CD14-positive monocyte (primary cell): ENCODE results near the gene LRRC45. TPM values are rescaled to one million over a fixed set of nuclear protein-coding genes. Genes with fewer than 3 reads are reported as not detected.
A peak's percentile ranks its signal among the peaks of the same experiment; 100 is the strongest.

Experiments
- DNase-seq, 3 donors: peaks; one replicate each; pipeline ENCODE4 v3.0.0-alpha.2; 2011 to 2022
- H2AFZ ChIP-seq: 2 replicates; pipeline ENCODE4 v1.6.0; 2012; ENCODE audit warnings: mild to moderate bottlenecking, low read depth, low read length, inconsistent platforms; ENCODE audit not compliant: insufficient read depth, poor library complexity, severe bottlenecking
- H3K27ac ChIP-seq, 2 donors: 1 replicate in 1 of 2; 2 replicates in 1 of 2; pipeline ENCODE4 v1.5.1; 2012 to 2013; ENCODE audit warnings: low read length in 2 of 2, control low read depth in 1 of 2, inconsistent platforms in 1 of 2, low read depth in 1 of 2, mild to moderate bottlenecking in 1 of 2
- H3K27me3 ChIP-seq, 2 donors: one replicate each; pipeline versions ENCODE4 v1.6.0 to v1.6.1; 2011 to 2013; ENCODE audit warnings: low read length in 2 of 2; ENCODE audit not compliant: control insufficient read depth in 2 of 2, insufficient read depth in 2 of 2
- H3K36me3 ChIP-seq, 2 donors: replicated peaks in 1 of 2; 1 replicate in 1 of 2; 2 replicates in 1 of 2; pipeline versions ENCODE4 v1.5.1 to v1.6.1; 2012 to 2013; ENCODE audit warnings: low read length in 2 of 2, control low read depth in 1 of 2, inconsistent platforms in 1 of 2, mild to moderate bottlenecking in 1 of 2; ENCODE audit not compliant: insufficient read depth in 2 of 2, control insufficient read depth in 1 of 2
- H3K4me1 ChIP-seq, 2 donors: 1 replicate in 1 of 2; 2 replicates in 1 of 2; pipeline versions ENCODE4 v1.5.1 to v1.6.1; 2012 to 2013; ENCODE audit warnings: low read length in 2 of 2, control low read depth in 1 of 2, inconsistent platforms in 1 of 2, mild to moderate bottlenecking in 1 of 2, moderate library complexity in 1 of 2; ENCODE audit not compliant: insufficient read depth in 2 of 2, control insufficient read depth in 1 of 2
- H3K4me2 ChIP-seq: replicated peaks from 2 replicates; pipeline ENCODE3; 2012; ENCODE audit warnings: low read length, moderate library complexity, mild to moderate bottlenecking; ENCODE audit not compliant: poor library complexity, severe bottlenecking; ENCODE audit errors: extremely low read depth
- H3K4me3 ChIP-seq, 3 experiments: fragments of 200-600 bp in 1 of 3; sonication (generic) in 1 of 3; replicated peaks in 1 of 3; 1 replicate in 2 of 3; 2 replicates in 1 of 3; pipeline ENCODE4 v1.5.1; 2011 to 2013; ENCODE audit warnings: low read length in 3 of 3, mild to moderate bottlenecking in 3 of 3, control low read depth in 2 of 3, low read depth in 2 of 3, inconsistent platforms in 1 of 3, moderate library complexity in 1 of 3
- H3K79me2 ChIP-seq: 2 replicates; pipeline ENCODE4 v1.6.0; 2012; ENCODE audit warnings: mild to moderate bottlenecking, control low read depth, inconsistent platforms, low read length, moderate library complexity; ENCODE audit not compliant: insufficient read depth
- H3K9ac ChIP-seq: 2 replicates; pipeline ENCODE4 v1.6.0; 2017; ENCODE audit warnings: low read length, mild to moderate bottlenecking; ENCODE audit not compliant: insufficient read depth, poor library complexity, severe bottlenecking
- H3K9me3 ChIP-seq, 2 donors: replicated peaks in 1 of 2; 1 replicate in 1 of 2; 2 replicates in 1 of 2; pipeline versions ENCODE4 v1.5.1 to v1.6.1; 2012 to 2013; ENCODE audit warnings: low read length in 2 of 2, control low read depth in 1 of 2; ENCODE audit not compliant: control insufficient read depth in 1 of 2, insufficient read depth in 1 of 2
- H4K20me1 ChIP-seq: 2 replicates; pipeline ENCODE4 v1.6.0; 2012; ENCODE audit warnings: mild to moderate bottlenecking, low read length, control low read depth, moderate library complexity; ENCODE audit not compliant: insufficient read depth
- H3K27ac Mint-ChIP-seq, 7 donors: one replicate each; pipeline ENCODE4 v1.8.0; 2020; ENCODE audit warnings: mild to moderate bottlenecking in 7 of 7, mixed read lengths in 7 of 7, moderate library complexity in 6 of 7, inconsistent platforms in 2 of 7
- H3K27me3 Mint-ChIP-seq, 3 donors: one replicate each; pipeline ENCODE4 v1.8.0; 2021 to 2022; ENCODE audit warnings: low read depth in 3 of 3, mild to moderate bottlenecking in 3 of 3, mixed read lengths in 3 of 3, moderate library complexity in 3 of 3, inconsistent platforms in 1 of 3
- H3K36me3 Mint-ChIP-seq, 2 donors: one replicate each; pipeline ENCODE4 v1.8.0; 2020; ENCODE audit warnings: mixed read lengths in 2 of 2, inconsistent platforms in 1 of 2, mild to moderate bottlenecking in 1 of 2
- H3K4me1 Mint-ChIP-seq: one replicate; pipeline ENCODE4 v1.8.0; 2020; ENCODE audit warnings: mild to moderate bottlenecking, mixed read lengths
- H3K4me3 Mint-ChIP-seq, 2 donors: one replicate each; pipeline ENCODE4 v1.8.0; 2020; ENCODE audit warnings: mild to moderate bottlenecking in 2 of 2, mixed read lengths in 2 of 2, moderate library complexity in 1 of 2
- H3K9me3 Mint-ChIP-seq, 7 donors: one replicate each; pipeline ENCODE4 v1.8.0; 2020 to 2022; ENCODE audit warnings: mixed read lengths in 7 of 7, mild to moderate bottlenecking in 6 of 7, moderate library complexity in 6 of 7, inconsistent platforms in 2 of 7
- CTCF ChIP-seq: fragments of 200-600 bp; IDR thresholded peaks from one replicate; pipeline ENCODE4 v1.8.0; 2022; ENCODE audit warnings: antibody characterized with exemption, mild to moderate bottlenecking
- WGBS: methylation state at CpG from one replicate; pipeline ENCODE4 v1.1.5; 2013; ENCODE audit warnings: missing lambda C conversion rate; ENCODE audit not compliant: insufficient coverage; 5-methylcytosine and 5-hydroxymethylcytosine counted together
- intact Hi-C, 2 donors: fragments of 100-400 bp; cut with micrococcal nuclease; formaldehyde crosslinking; loops; one replicate each; pipeline versions ENCODE4 v1.15.0 to v1.15.1; 2023
- polyA plus RNA-seq, 3 donors: library from polyadenylated mRNA; depleted of rRNA in 1 of 3; unstranded in 2 of 3; stranded (reverse) in 1 of 3; fragments of 300-500 nt in 2 of 3; fragments of >200 nt in 1 of 3; fragmentation: Illumina TruSeq in 2 of 3; gene quantifications; 1 replicate in 2 of 3; 2 replicates in 1 of 3; pipeline ENCODE4 v1.2.3, GENCODE V29; 2012 to 2021

Gene LRRC45
- polyA plus RNA-seq, 3 donors: 2.6 to 12.2 (median 3.4) TPM

GRCh38 chr17:81984773-81985410 lies 38.2 kb upstream of the LRRC45 start:
- Histone ChIP-seq H3K36me3 (peaks cover 39 to 44% of the 10 kb centered on the region in 2 donors), H3K4me2 (no peak overlapping the region), H3K4me1 (peaks cover 8 to 10% of the 10 kb centered on the region in 2 donors), H3K9me3 (no peaks in the 10 kb centered on the region), H3K27me3 (no peaks in the 10 kb centered on the region), H3K4me3 (no peak overlapping the region), H3K79me2 (no peaks in the 10 kb centered on the region), H4K20me1 (peaks cover 10% of the 10 kb centered on the region), H3K27ac (no peak overlapping the region), H3K9ac (no peak overlapping the region), H2AFZ (no peak overlapping the region)
- WGBS: 98% methylated on average over 11 of the region's 21 CpGs
- Mint-ChIP-seq H3K27me3 (peaks cover 0 to 1% (median 0%) of the 10 kb centered on the region in 3 donors), H3K4me3 (no peak overlapping the region), H3K36me3 (peaks cover 48 to 79% of the 10 kb centered on the region in 2 donors), H3K27ac (peak overlapping the region in 1 of 7 donors; percentile 64), H3K4me1 (peaks cover 13% of the 10 kb centered on the region), H3K9me3 (no peaks in the 10 kb centered on the region)
- TF ChIP-seq CTCF: no peak
- intact Hi-C loops: no loop called here
- no peak for DNase-seq

DNA sequence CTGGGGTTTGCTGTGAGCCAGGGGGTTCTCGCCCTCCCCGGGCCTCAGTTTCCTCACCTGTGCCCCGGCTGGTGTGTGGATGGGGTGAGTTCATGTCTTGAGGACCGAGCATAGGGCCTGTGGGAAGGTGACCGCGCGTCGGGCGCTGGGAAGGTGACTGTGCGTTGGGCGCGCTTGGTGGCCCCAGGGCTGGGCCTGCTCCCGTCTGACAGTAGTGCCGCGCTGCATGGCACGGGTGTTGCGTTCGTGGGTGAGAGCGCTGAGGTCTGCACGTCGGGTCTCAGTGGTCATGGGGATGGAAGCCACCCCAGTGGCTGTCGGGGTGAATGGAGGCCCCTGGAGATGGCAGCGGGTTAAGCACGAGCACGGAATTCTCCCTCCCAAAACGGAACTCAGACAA lies 36.5 kb upstream of the LRRC45 start:
- peaks cover 53 to 74% of the 10 kb centered on the region in 2 donors for H3K36me3 Mint-ChIP-seq
- DNase-seq: no peak
- H4K20me1 ChIP-seq: peaks cover 14% of the 10 kb centered on the region
- no peak overlapping the region for H3K4me3 ChIP-seq
- no peaks in the 10 kb centered on the region for H3K9me3 ChIP-seq
- H2AFZ ChIP-seq: no peak overlapping the region
- no peaks in the 10 kb centered on the region for H3K79me2 ChIP-seq
- peaks cover 8 to 10% of the 10 kb centered on the region in 2 donors for H3K4me1 ChIP-seq
- H3K27me3 Mint-ChIP-seq: peaks cover 0 to 1% (median 0%) of the 10 kb centered on the region in 3 donors
- no peak overlapping the region for H3K4me3 Mint-ChIP-seq
- intact Hi-C loops: no loop called here
- no peak for TF ChIP-seq CTCF
- peaks cover 8% of the 10 kb centered on the region for H3K4me1 Mint-ChIP-seq
- no peaks in the 10 kb centered on the region for H3K27me3 ChIP-seq
- H3K9me3 Mint-ChIP-seq: no peaks in the 10 kb centered on the region
- H3K27ac ChIP-seq: no peak overlapping the region
- H3K27ac Mint-ChIP-seq: no peak overlapping the region
- H3K9ac ChIP-seq: no peak overlapping the region
- H3K36me3 ChIP-seq: peaks cover 41 to 44% of the 10 kb centered on the region in 2 donors
- no peak overlapping the region for H3K4me2 ChIP-seq
- 95% methylated on average over 26 of the region's 26 CpGs for WGBS
